AG04450 (cell line): ENCODE data around the gene CA11. TPM values are rescaled to one million over a fixed set of nuclear protein-coding genes. Genes with fewer than 3 reads are reported as not detected.

Experiments
- CTCF ChIA-PET: fragments of 300-600, 350-600 bp; formaldehyde crosslinking; extraction: SDS; loops from one replicate; lab custom pipeline; 2022; ENCODE audit warnings: antibody characterized with exemption, inconsistent platforms; lab: Charles Lee
- POLR2A ChIA-PET: fragments of 350-600 bp; formaldehyde crosslinking; extraction: SDS; loops from one replicate; lab custom pipeline; 2021; ENCODE audit warnings: antibody characterized with exemption, inconsistent platforms; lab: Yijun Ruan, JAX
- DNase-seq: peaks from one replicate; pipeline ENCODE4 v3.0.0-alpha.2; 2011; ENCODE audit warnings: low read depth, low spot score
- H3K27ac ChIP-seq: one replicate; pipeline ENCODE4 v1.5.1; 2012; ENCODE audit warnings: low read depth, low read length, control low read depth
- H3K27me3 ChIP-seq: one replicate; pipeline ENCODE4 v1.6.0; 2012; ENCODE audit warnings: low read length; ENCODE audit not compliant: control insufficient read depth, insufficient read depth
- H3K4me3 ChIP-seq: 2 replicates; pipeline ENCODE4 v1.5.1; 2011; ENCODE audit warnings: mild to moderate bottlenecking, low read depth, low read length, control low read depth
- H3K9me3 ChIP-seq: 2 replicates; pipeline ENCODE4 v1.5.1; 2012; ENCODE audit warnings: low read length; ENCODE audit not compliant: control insufficient read depth, insufficient read depth
- polyA plus RNA-seq: library from polyadenylated mRNA; depleted of rRNA; stranded (reverse); fragments of >200 nt; gene quantifications from 2 replicates; pipeline ENCODE4 v1.2.3, GENCODE V29; 2011
- TF ChIP-seq, protein P1 (sequence below): IDR thresholded peaks from 2 replicates; pipeline ENCODE4 v1.5.1; 2011; ENCODE audit warnings: low read depth, low read length, control low read depth, inconsistent platforms

The CA11 gene
- polyA plus RNA-seq, 1 experiment = 3.7 TPM

- POLR2A ChIA-PET = interaction anchor here (0.6 to 2.4 kb wide), 7 partner anchors 8 to 194 kb away, joined by 3 to 11 read pairs (median 3); partner anchors contain the start of genes DBP, RPL18 and SPHK2
- Histone ChIP-seq H3K4me3 (peak overlapping the region; percentile 60), H3K9me3 (no peaks in the 10 kb centered on the region), H3K27ac (peak overlapping the region; percentile 21), H3K27me3 (peaks cover 2% of the 10 kb centered on the region)
- no peak for DNase-seq
- TF ChIP-seq, protein P1, sequence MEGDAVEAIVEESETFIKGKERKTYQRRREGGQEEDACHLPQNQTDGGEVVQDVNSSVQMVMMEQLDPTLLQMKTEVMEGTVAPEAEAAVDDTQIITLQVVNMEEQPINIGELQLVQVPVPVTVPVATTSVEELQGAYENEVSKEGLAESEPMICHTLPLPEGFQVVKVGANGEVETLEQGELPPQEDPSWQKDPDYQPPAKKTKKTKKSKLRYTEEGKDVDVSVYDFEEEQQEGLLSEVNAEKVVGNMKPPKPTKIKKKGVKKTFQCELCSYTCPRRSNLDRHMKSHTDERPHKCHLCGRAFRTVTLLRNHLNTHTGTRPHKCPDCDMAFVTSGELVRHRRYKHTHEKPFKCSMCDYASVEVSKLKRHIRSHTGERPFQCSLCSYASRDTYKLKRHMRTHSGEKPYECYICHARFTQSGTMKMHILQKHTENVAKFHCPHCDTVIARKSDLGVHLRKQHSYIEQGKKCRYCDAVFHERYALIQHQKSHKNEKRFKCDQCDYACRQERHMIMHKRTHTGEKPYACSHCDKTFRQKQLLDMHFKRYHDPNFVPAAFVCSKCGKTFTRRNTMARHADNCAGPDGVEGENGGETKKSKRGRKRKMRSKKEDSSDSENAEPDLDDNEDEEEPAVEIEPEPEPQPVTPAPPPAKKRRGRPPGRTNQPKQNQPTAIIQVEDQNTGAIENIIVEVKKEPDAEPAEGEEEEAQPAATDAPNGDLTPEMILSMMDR = no peak
- CTCF ChIA-PET = interaction anchor here (0.6 to 2.3 kb wide), 11 partner anchors 11 to 443 kb away, joined by 3 to 19 read pairs (median 6); partner anchors contain the start of gene HSD17B14
Measured at GRCh38 chr19:48644839-48645619, 958 bp downstream of the CA11 start.

GRCh38 chr19:48644355-48644754 is 1.6 kb downstream of the CA11 start:
- no peak for DNase-seq
- no peak overlapping the region for H3K4me3 ChIP-seq
- TF ChIP-seq, protein P1 = no peak
- ChIA-PET CTCF (interaction anchor here (0.6 to 2.3 kb wide), 2 partner anchors 199 to 442 kb away, joined by 3 to 19 read pairs; no protein-coding TSS in a partner anchor), POLR2A (interaction anchor here (0.6 to 2.4 kb wide), 2 partner anchors 25 to 194 kb away, joined by 3 to 11 read pairs; partner anchors contain the start of genes RPL18 and SPHK2)
- peaks cover 2% of the 10 kb centered on the region for H3K27me3 ChIP-seq
- H3K27ac ChIP-seq = no peak overlapping the region
- H3K9me3 ChIP-seq = no peaks in the 10 kb centered on the region

DNA sequence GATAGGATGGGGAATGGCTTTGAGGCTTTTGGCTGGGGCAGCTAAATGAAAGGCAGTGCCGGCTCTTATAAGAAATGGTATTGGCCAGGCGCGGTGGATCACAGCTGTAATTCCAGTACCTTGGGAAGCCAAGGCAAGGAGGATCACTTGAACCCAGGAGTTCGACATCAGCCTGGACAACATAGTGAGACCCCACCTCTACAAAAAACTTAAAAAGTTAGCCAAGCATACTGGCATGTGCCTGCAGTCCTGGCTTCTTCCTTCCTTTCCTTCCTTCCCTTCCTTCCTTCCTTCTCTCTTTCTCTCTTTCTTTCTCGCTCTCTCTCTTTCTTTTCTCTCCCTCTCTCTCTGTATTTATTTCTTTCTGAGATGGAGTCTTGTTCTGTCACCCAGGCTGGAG is 3.1 kb downstream of the CA11 start:
- TF ChIP-seq, protein P1 = no peak
- DNase-seq = no peak
- H3K27me3 ChIP-seq = peaks cover 2% of the 10 kb centered on the region
- POLR2A ChIA-PET = no interaction called here
- H3K27ac ChIP-seq = no peak overlapping the region
- H3K4me3 ChIP-seq = no peak overlapping the region
- CTCF ChIA-PET = no interaction called here
- peaks cover 5% of the 10 kb centered on the region; the same call in 1 of the 2 replicates for H3K9me3 ChIP-seq

- Histone ChIP-seq H3K4me3 (no peak overlapping the region), H3K27me3 (peaks cover 2% of the 10 kb centered on the region), H3K27ac (no peak overlapping the region), H3K9me3 (peaks cover 5% of the 10 kb centered on the region; the same call in 1 of the 2 replicates)
- TF ChIP-seq, protein P1 = no peak
- no peak for DNase-seq
- ChIA-PET CTCF (no interaction called here), POLR2A (interaction anchor here (0.7 kb wide), 1 partner anchor 23 kb away, joined by 9 read pairs; the partner anchor contains the start of gene RPL18)
Measured at GRCh38 chr19:48641850-48642249, 4.1 kb downstream of the CA11 start.
